GM04504 (cell line): Measurements from ENCODE around the gene SRMS.
"Not testable (repeated sequence)": the region's sequence is repeated elsewhere in the genome, so short reads cannot be mapped to it uniquely, and the experiment has no call there.

Experiments
- DNase-seq: peaks from one replicate; pipeline ENCODE4 v3.0.0-alpha.2; 2012; ENCODE audit warnings: low read depth

The SRMS gene

DNA sequence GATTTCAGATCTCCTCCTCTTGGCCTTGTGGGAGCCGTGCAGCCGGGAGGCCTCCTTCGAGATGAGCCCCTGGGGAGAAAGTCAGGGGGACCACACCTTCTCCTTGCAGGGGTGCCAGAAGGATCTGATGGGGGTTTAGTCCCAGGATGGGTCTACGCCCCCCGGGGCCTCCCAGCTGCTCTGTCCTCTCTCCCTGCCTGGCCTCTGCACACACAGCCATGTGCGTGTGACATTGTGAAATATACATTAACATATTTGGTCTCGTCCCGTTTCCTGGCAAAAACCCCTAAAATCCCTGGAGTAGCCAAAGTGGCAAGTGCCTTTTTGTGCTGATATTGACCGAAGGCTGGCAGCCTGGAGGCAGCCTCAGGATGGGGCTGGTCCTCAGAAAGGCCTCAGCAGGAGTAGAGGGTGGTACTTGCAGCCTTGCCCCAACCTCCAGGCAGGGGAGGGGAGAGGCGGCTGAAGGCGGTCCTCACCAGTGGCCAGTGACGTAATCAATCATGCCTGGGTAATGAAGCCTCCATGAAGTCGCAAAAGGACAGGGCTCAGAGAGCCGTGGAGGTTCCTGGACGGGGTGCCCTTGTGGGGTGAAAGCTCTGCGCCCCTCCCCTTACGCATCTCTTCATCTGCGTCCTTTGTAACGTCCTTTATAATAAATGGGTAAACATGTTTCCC lies 31.6 kb upstream of the SRMS start:
- no peak for DNase-seq

GRCh38 chr20:63578224-63579016 lies 30.9 kb upstream of the SRMS start:
- no peak for DNase-seq

DNA sequence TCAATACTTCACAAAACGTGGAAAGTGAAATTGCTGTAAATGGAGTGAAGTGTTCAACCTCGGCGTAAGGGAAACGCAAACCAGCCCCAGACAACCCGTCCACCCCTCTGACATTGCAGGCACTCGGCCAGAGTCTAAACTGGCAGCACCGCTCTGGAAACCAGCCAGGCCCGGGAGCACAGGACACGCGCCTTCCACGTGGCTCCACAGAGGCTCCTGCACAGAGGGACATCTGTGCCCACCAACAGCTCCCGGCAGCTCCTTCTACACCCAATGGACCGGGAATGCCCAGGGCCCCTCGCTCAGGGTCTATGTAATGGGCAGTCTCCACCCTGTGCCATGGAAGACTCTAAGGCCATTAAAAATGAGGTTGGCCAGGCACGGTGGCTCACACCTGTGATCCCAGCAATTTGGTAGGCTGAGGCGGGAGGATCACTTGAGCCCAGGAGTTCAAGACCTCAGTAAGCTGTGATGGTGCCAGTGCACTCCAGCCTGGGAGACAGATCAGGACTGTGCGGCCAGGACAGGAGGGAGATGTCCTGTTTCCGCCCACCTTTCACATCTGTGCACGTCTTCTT lies 29.9 kb upstream of the SRMS start:
- DNase-seq = no peak

- DNase-seq = no peak
These were observed 28.8 kb upstream of the SRMS start for GRCh38 chr20:63576311-63576710.

DNA sequence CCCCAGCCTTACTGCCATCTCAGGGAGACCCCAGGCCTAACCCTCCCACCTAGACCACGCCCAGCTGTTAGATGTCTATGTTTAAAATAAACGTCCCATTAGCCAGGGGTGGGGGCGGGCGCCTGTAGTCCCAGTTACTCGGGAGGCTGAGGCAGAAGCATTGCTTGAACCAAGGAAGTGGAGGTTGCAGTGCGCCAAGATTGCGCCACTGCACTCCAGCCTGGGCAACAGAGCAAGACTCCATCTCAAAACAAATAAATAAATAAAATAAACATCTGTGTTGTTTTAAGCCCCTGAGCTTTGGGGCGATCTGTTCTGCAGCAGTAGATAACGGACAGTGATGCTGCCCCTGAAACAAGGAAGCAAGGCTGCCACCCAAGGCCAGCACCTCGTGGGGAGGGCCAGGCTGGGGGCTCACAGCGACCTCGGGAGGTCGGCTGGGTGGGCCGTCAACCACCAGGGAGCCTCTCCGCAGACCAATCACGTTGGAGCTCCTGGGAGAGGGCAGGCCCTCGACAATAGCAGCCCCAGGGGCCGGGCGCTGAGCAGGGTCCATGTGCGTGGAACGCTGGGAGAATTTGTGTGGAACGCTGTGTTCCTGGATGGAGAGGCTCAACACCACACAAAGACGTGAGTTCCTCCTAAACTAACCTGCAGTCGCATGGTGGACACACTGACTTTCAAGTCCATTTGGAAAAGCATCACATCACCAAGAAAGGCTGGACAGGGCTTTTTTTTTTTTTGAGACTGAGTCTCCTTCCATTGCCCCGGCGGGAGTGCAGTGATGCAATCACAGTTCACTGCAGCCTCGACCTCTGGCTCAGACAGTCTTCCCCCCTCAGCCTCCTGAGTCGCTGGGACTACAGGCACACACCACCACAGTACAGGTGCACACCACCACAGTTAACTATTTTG lies 27.5 kb upstream of the SRMS start:
- DNase-seq = no peak

DNA sequence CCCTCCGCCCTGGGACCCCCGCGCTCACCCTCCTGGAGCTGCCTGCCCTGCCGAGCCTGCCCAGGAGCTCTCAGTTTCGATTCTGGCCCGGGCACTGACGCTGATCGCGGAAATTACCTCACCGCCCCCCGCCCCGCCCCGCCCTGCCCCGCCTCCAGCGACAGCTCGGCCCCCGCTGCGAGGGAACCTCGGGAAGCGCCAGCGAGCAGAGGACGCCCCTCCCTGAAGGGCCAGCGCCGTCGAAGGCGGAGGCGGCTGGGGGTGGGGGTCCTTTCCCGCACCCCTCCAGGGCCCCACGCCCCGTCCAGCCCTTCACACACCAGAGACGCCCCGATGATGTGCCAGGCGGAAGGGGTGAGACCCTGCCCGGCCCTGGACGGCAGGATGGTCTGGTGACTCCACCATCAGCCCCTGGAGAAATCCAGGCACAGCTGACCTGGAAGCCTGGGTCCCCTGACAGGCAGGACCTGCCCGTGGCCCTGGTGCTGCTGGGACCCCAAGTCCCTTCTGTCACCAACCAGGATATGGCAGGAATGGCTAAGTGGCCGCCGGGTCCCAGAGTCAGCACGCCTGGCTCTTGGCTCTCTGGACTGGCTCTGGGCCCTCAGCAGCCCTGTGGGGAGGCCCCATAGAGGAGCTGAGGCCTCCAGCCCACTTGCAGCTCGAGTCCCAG lies 26.7 kb upstream of the SRMS start, which contains the start of gene HELZ2:
Gene HELZ2 (minus strand): TSS at position 84 of the 673 bp plus-strand sequence. CDS start 1,854 bp downstream, outside the sequence.
- DNase-seq = peak; percentile 44

- DNase-seq = no peak
These were observed 26.1 kb upstream of the SRMS start for GRCh38 chr20:63573647-63574131.

- DNase-seq = no peak
These were observed 25.5 kb upstream of the SRMS start for GRCh38 chr20:63572788-63573646.

DNA sequence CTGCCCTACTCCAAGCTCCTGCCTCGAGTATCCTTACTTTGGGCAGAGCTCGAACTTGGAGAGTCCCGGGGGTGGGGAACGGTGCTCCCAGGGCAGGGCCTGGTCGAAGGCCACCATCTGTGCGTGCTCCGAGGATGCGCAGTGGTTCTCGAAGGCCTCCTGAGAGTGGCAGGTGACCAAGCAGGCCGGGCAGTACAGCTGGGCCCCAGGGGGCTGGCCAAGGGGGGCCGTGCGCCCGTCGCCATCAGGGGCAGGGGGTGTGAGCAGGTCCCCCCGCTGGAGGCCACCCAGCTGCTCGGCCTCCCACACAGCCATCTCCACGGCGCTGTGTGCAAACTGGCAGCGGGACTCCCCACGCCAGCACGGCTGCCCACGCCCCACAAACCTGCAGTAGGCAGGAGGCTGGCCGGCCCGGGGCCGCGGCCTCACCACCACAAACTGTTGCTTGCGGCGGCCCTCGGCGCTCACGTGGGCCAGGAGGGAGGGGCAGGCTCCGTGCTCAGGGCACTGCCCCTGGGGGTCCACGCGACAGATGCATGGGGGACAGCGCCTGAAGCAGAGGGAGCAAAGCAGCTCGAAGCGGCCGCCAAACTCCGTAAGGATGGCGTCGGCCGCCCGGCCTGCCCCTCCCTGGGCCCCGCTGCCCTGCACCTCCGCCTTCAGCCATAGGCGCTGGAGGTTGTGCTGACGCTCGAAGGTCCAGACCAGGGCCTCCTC lies 24.7 kb upstream of the SRMS start:
- DNase-seq = no peak

- not testable (repeated sequence) for DNase-seq
These were observed 23.5 kb upstream of the SRMS start for GRCh38 chr20:63571087-63571478.

GRCh38 chr20:63570281-63571086 lies 22.9 kb upstream of the SRMS start:
- no peak for DNase-seq

DNA sequence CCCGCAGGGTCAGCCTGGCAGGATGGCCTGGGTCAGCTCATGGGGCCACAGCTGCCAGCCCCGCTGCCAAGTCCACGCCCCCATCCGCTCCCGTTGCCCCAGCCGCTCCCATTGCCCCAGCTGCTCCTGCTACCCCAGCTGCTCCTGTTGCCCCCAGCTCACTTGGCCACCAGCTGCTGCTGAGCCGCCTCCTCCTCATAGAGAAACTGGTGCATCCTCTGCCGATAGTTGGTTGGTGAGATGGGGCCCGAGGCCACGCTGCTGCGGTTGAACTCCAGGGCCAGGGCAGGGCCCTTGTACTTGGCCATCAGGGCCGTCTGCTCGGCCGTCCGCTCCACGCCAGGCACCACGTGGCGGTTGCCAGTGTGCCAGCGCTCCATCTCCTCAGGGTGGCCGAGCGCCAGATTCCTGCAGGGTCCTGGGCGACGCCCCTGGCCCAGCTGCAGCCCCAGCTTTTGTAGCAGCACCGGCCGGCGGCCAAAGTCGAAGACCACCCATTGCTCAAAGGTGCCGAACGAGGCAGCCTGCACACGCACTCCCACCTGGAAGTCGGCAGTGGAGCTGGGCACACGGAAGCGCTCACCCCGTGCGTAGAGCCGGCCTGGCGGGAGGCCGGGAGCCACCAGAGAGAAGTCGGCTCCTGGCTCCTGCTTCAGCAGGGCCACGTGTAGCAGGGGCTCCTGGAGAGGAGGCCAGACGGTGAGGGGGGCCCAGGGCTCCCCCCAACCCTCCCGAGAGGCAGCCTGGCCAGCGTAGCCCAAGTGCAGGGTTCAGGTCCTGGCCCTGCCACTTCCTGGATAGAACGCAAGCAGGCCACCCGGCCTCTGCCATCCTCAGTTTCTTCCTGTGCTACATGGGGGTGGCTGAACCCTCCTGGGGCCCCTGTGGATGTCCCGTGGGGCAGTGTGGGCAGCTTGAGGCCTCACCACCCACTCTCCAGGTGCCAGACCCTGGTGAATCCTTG lies 21.7 kb upstream of the SRMS start:
- DNase-seq = no peak

- DNase-seq = no peak
These were observed 20.8 kb upstream of the SRMS start for GRCh38 chr20:63568170-63568981.

- DNase-seq = no peak
These were observed 20.0 kb upstream of the SRMS start for GRCh38 chr20:63567386-63568169.

GRCh38 chr20:63567136-63567385 lies 19.5 kb upstream of the SRMS start:
- no peak for DNase-seq
